GM10248 (cell line): ENCODE measurements around the gene HOXA3.

Experiments used
- CTCF ChIA-PET: fragments of 300-600 bp; sonication (Branson Sonifier 250); formaldehyde crosslinking; extraction: SDS; loops from one replicate; lab custom pipeline; 2021; ENCODE audit warnings: antibody characterized with exemption; lab: Yijun Ruan, JAX
- POLR2A ChIA-PET: fragments of 350-650 bp; sonication (Branson Sonifier 250); formaldehyde crosslinking; extraction: SDS; loops from one replicate; lab custom pipeline; 2020; ENCODE audit warnings: antibody characterized with exemption; lab: Yijun Ruan, JAX
- DNase-seq: peaks from one replicate; pipeline ENCODE4 v3.0.0; 2012; ENCODE audit errors: extremely low spot score
- CTCF ChIP-seq: IDR thresholded peaks from 2 replicates; pipeline ENCODE4 v1.5.1; 2012; ENCODE audit warnings: mild to moderate bottlenecking, low read depth; ENCODE audit errors: extremely low read depth, missing control alignments, control extremely low read depth

HOXA3 gene

DNA sequence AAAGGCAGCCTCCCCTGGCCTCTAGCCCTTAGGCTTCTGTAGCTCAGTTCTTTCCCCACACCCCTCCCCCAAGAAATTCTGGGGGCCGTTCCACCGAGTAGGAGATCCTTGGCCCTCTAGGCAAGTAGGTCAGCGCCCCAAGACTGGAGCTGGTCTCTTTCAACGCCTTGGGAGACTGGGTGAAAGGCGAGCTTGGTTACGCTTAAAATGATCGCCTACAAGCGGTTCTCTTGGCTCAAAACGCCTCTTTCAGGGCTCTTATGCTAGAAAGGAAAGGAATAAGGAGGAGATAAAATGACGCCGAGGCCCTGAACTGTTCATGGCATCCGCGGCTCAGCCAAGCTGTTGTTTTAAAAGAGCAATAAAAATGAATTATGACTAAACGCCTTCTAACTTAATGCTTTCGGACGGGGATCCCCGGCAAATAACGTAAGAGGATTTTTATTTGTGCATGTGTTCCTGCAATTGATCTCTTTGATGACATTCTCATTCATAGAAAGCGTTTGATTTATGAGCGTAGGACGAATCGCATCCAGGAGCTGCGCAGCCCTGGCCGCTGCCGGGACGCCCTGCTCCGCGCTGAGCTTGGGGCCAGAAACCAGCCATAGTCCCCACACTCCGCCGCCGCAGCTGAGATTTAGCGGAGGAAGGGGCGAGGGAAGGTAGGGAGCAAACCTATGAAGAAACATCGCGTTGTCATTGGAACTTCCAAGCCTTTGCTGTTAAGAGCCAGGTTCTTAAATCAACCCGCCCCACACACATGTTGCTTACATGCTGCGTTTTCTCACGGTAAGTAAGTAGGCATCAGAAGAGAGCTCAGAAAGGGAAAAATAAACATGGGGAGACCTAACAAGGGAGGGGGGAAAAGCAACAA, 53.6 kb downstream of the HOXA3 start:
- ChIA-PET CTCF (interaction anchor here (0.7 to 2.8 kb wide), 7 partner anchors 7 to 52 kb away, joined by 3 to 8 read pairs (median 3); no protein-coding TSS in a partner anchor), POLR2A (no interaction called here)
- no peak for TF ChIP-seq CTCF
- DNase-seq, result peak; percentile 10

DNA sequence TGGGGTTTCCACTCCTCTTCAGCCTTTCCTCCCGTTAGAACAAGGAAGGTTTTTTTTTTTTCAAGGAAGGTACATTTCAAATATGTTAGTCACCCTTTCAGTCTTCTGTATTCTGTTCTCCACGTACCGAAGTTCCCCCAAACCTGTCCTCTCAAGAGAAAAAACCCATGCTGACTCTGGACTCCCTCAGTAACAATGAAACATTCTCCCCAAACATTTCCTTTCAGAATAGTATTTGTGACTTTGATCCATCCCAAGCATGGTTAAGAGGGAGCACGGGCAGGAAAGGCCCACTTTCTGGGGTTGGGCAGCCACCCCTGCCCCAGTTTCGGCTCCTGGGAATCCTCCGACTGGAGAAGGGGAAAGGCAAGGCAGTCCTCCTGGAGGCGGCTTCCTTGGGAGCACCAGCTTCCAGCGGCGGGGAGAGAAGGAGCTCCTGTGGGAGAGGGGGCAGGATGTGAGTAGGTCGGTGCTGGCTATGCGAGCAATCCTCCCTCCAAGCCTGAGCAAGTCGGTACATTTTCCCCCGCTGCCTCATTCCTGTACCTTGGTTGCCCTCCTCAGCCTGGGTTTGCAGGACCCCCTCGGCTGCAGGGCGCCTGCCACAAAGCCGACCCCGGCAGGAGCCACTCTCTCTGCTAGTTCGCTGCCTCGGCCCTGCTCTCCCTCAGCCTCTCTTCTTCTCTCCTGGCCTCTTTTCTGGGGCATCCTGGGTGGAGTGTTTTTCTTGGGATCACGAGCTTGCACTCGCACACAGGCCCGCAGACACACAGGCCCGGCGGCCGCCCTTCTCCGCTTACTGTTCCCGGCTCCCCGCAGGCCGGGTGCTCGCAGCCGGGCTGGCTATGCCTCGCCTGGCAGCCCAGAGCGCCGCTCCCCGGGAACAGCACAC, 54.5 kb downstream of the HOXA3 start:
- DNase-seq, result no peak
- TF ChIP-seq CTCF, result no peak
- ChIA-PET POLR2A (no interaction called here), CTCF (interaction anchor here (0.7 to 2.8 kb wide), 9 partner anchors 8 to 415 kb away, joined by 3 to 8 read pairs (median 3); partner anchors contain the start of gene HOXA4)

GRCh38 chr7:27096768-27097514, 55.4 kb downstream of the HOXA3 start:
- TF ChIP-seq CTCF, result no peak
- DNase-seq, result no peak
- CTCF ChIA-PET, result interaction anchor here (1.0 to 2.8 kb wide), 7 partner anchors 9 to 415 kb away, joined by 3 to 8 read pairs (median 4); partner anchors contain the start of gene HOXA4
- POLR2A ChIA-PET, result no interaction called here

- peak; percentile 93 for DNase-seq
- CTCF ChIA-PET, result interaction anchor here (1.0 to 2.8 kb wide), 7 partner anchors 10 to 414 kb away, joined by 3 to 8 read pairs (median 4); partner anchors contain the start of gene HOXA4
- peak; percentile 13 for TF ChIP-seq CTCF
- POLR2A ChIA-PET, result no interaction called here
These were observed 56.3 kb downstream of the HOXA3 start, which contains the start of gene HOXA1 for GRCh38 chr7:27095897-27096767. Gene HOXA1, minus strand, starts transcription at chr7:27096000. Its CDS starts 88 bp downstream, at chr7:27095912.

DNA sequence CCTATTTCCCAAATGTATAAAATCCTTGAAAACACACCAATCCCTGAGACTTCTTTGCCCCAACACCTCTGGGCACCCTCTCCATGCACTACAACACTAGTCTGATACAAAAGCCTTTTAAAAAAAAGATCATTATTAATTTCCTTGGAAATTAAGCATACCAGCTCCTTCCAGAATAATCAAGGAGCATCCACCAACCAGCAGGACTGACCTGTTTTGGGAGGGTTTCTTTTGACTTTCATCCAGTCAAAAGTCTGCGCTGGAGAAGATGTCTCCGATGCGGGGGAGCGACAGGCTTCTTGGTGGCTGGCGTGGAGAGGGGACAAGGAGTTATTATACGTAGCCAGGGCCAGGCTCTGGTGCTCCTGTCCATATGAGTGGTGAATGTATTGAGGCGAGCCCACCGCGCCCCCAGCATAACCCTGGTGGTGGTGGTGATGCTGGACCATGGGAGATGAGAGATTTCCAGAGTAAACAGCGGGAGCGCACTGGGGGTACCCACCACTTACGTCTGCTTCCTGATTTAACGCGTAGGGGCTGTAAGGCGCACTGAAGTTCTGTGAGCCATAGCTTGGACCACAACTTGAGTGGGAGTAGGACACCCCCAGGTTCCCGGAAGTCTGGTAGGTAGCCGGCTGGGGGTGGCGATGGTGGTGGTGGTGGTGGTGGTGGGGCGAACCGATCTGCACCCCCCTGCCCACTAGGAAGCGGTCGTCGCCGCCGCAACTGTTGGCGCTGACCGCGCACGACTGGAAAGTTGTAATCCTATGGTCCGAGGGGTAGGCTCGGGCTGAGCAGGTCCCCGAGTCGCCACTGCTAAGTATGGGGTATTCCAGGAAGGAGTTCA, 57.1 kb downstream of the HOXA3 start:
- TF ChIP-seq CTCF, result no peak
- no peak for DNase-seq
- ChIA-PET POLR2A (no interaction called here), CTCF (interaction anchor here (2.1 to 2.8 kb wide), 3 partner anchors 11 to 13 kb away, joined by 7 to 13 read pairs (median 8); no protein-coding TSS in a partner anchor)
